Fibroblast of lung (primary cell): ENCODE measurements around the gene ATXN7L3. TPM values are rescaled to one million over a fixed set of nuclear protein-coding genes. Genes with fewer than 3 reads are reported as not detected.
A peak's percentile ranks its signal among the peaks of the same experiment; 100 is the strongest.

ENCODE experiments used
- DNase-seq, 2 donors: peaks; one replicate each; pipeline versions ENCODE4 v3.0.0 to v3.0.0-alpha.2; 2010; ENCODE audit warnings: low read depth in 2 of 2
- H2AFZ ChIP-seq: 2 replicates; pipeline ENCODE4 v1.5.1; 2012; ENCODE audit warnings: low read length, control low read depth, inconsistent platforms
- H3K27ac ChIP-seq: 2 replicates; pipeline ENCODE4 v1.5.1; 2011; ENCODE audit warnings: low read length, control low read depth; ENCODE audit not compliant: insufficient read depth
- H3K27me3 ChIP-seq: 2 replicates; pipeline ENCODE4 v1.5.1; 2011; ENCODE audit warnings: mild to moderate bottlenecking, low read length; ENCODE audit not compliant: control insufficient read depth, insufficient read depth
- H3K36me3 ChIP-seq: 2 replicates; pipeline ENCODE4 v1.5.1; 2011; ENCODE audit warnings: low read length; ENCODE audit not compliant: control insufficient read depth, insufficient read depth
- H3K4me1 ChIP-seq: 2 replicates; pipeline ENCODE4 v1.5.1; 2011; ENCODE audit warnings: low read length; ENCODE audit not compliant: control insufficient read depth, insufficient read depth; ENCODE audit errors: extremely low read depth
- H3K4me2 ChIP-seq: 2 replicates; pipeline ENCODE4 v1.5.1; 2011; ENCODE audit warnings: low read length, control low read depth; ENCODE audit not compliant: insufficient read depth; ENCODE audit errors: extremely low read depth
- H3K4me3 ChIP-seq, 4 experiments: fragments of 200-600 bp in 1 of 4; sonication (generic) in 1 of 4; replicated peaks in 1 of 4; 2 replicates each; pipeline ENCODE4 v1.5.1; 2011 to 2016; ENCODE audit warnings: low read length in 4 of 4, low read depth in 3 of 4, mild to moderate bottlenecking in 3 of 4, control low read depth in 2 of 4, inconsistent platforms in 1 of 4, mixed read lengths in 1 of 4; ENCODE audit not compliant: insufficient read depth in 1 of 4; ENCODE audit errors: control extremely low read depth in 1 of 4
- H3K79me2 ChIP-seq: 2 replicates; pipeline ENCODE4 v1.5.1; 2012; ENCODE audit warnings: mild to moderate bottlenecking, low read length, inconsistent platforms; ENCODE audit not compliant: control insufficient read depth, insufficient read depth
- H3K9ac ChIP-seq: 2 replicates; pipeline ENCODE4 v1.5.1; 2011; ENCODE audit warnings: mild to moderate bottlenecking, low read length, control low read depth; ENCODE audit not compliant: insufficient read depth
- H3K9me3 ChIP-seq: 2 replicates; pipeline ENCODE4 v1.5.1; 2012; ENCODE audit warnings: low read depth, low read length; ENCODE audit not compliant: control insufficient read depth, insufficient read depth
- H4K20me1 ChIP-seq: 2 replicates; pipeline ENCODE4 v1.5.1; 2011; ENCODE audit warnings: low read length; ENCODE audit not compliant: control insufficient read depth, insufficient read depth; ENCODE audit errors: extremely low read depth
- EZH2 ChIP-seq: IDR thresholded peaks from 2 replicates; pipeline ENCODE4 v1.5.1; 2012; ENCODE audit warnings: low read length, control low read depth, mild to moderate bottlenecking; ENCODE audit errors: missing control alignments
- polyA plus RNA-seq, 2 donors: library from polyadenylated mRNA; depleted of rRNA in 1 of 2; stranded (reverse) in 1 of 2; unstranded in 1 of 2; fragments of >200 nt; gene quantifications; 2 replicates each; pipeline ENCODE4 v1.2.1, GENCODE V29; 2011 to 2012; ENCODE audit warnings: missing spikeins in 1 of 2
- total RNA-seq: library from RNA; depleted of rRNA; stranded (reverse); fragments of >200 nt; gene quantifications from 2 replicates; pipeline ENCODE4 v1.2.1, GENCODE V29; 2014
- TF ChIP-seq, protein P1 (sequence below), 2 donors: IDR thresholded peaks in 1 of 2; conservative IDR thresholded peaks in 1 of 2; 1 replicate in 1 of 2; 2 replicates in 1 of 2; pipeline ENCODE4 v1.5.1; 2011 to 2012; ENCODE audit warnings: low read length in 2 of 2, control low read depth in 1 of 2, inconsistent platforms in 1 of 2, low read depth in 1 of 2, mild to moderate bottlenecking in 1 of 2

ATXN7L3 gene
- total and polyA plus RNA-seq, 2 donors (not counting 1 experiment from before 2014, with no cell fraction given), result 34.8 to 36.5 TPM

DNA sequence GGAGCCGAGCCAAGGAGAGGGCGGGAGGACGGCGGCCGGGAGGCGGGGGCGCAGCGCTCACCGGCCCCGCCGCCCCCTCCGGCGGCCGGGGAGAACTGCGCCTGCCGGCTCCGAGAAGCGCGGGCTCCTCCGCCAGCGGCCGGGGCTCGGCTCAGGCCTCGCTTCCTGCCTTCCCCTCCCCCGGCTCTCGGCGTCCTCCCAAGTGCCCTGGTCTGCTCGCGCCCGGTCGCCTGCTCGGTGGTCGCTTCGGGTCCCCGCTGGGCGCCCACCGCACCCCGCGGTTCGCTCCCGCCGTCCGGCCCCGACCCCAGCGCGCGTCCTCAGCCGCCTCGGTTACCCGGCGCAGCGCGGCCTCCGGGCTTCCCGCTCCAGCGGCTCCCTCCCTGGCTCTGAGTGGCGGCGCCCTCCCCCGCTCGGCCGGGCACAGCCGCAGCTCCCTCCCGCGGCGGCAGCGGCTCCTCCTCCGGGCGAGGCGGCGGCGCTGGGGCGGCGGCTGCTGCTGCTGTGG lies 19.5 kb upstream of the ATXN7L3 start:
- peak overlapping the region in 2 of 4 experiments; percentile 65 to 92 for H3K4me3 ChIP-seq
- H3K36me3 ChIP-seq, result peaks cover 19% of the 10 kb centered on the region
- DNase-seq, result peak; percentile 58 to 67
- no peaks in the 10 kb centered on the region for H4K20me1 ChIP-seq
- H3K9me3 ChIP-seq, result no peaks in the 10 kb centered on the region
- no peak overlapping the region for H2AFZ ChIP-seq
- H3K4me1 ChIP-seq, result peaks cover 20% of the 10 kb centered on the region
- H3K27me3 ChIP-seq, result no peaks in the 10 kb centered on the region
- TF ChIP-seq, protein P1, sequence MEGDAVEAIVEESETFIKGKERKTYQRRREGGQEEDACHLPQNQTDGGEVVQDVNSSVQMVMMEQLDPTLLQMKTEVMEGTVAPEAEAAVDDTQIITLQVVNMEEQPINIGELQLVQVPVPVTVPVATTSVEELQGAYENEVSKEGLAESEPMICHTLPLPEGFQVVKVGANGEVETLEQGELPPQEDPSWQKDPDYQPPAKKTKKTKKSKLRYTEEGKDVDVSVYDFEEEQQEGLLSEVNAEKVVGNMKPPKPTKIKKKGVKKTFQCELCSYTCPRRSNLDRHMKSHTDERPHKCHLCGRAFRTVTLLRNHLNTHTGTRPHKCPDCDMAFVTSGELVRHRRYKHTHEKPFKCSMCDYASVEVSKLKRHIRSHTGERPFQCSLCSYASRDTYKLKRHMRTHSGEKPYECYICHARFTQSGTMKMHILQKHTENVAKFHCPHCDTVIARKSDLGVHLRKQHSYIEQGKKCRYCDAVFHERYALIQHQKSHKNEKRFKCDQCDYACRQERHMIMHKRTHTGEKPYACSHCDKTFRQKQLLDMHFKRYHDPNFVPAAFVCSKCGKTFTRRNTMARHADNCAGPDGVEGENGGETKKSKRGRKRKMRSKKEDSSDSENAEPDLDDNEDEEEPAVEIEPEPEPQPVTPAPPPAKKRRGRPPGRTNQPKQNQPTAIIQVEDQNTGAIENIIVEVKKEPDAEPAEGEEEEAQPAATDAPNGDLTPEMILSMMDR (conservative IDR thresholded peaks at IDR 0.05 in 1 of 2, IDR thresholded peaks at IDR 0.05 in 1 of 2; ENCODE audit: low read depth in 1 of 2, low read length in 2 of 2), result peak in 1 of 2 donors; percentile 33
- no peak for TF ChIP-seq EZH2
- H3K9ac ChIP-seq, result peak overlapping the region; percentile 88
- no peak overlapping the region for H3K4me2 ChIP-seq
- H3K27ac ChIP-seq, result peak overlapping the region; percentile 83
- peaks cover 33% of the 10 kb centered on the region for H3K79me2 ChIP-seq

DNA sequence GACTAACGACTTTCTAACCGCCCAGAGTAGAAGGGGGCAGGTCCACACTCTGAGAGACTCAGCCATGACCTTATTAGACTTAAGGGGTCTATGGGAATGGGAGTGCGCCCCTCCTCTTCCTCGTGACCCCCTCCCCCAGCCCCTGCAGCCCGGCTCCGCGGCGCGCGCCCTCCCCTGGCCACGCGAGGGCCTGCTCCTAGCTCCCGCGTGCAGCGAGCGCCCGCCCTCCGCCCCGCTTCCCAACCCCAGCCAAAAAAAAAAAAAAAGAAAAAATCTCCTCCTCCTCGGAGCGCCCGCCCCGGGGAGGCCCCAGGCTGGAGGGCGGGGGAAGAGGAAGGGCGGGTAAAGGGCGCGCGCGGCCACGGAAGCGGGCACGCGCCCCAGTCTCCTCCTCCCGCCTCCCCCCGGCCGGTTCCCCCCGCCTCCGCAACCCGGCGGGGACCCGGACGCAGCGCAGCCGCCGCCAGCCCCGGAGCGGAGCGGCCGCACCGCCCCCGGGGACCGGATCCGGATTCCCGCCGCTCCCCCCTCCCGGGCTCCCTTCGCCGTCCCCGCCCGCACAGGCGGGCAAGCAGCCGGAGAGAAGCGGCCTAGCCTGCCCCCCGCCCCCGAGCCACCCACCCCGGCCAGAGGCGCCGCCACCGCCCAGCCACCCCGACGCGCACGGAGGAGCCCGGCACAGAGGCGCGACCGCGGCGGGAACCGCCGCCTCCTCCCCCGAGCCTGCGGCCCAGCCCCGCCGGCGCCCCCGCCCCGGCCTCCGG lies 18.8 kb upstream of the ATXN7L3 start:
- Histone ChIP-seq H4K20me1 (no peaks in the 10 kb centered on the region), H3K27ac (peak overlapping the region; percentile 67), H3K36me3 (peaks cover 24% of the 10 kb centered on the region), H3K4me1 (peaks cover 18% of the 10 kb centered on the region), H3K27me3 (no peaks in the 10 kb centered on the region), H3K4me2 (peak overlapping the region; percentile 98), H2AFZ (no peak overlapping the region), H3K9me3 (no peaks in the 10 kb centered on the region), H3K9ac (peak overlapping the region; percentile 88), H3K79me2 (peaks cover 33% of the 10 kb centered on the region), H3K4me3 (peak overlapping the region; percentile 37 to 92 (median 70))
- DNase-seq, result peak; percentile 86 to 87
- no peak for TF ChIP-seq EZH2
- TF ChIP-seq, protein P1 (conservative IDR thresholded peaks at IDR 0.05 in 1 of 2, IDR thresholded peaks at IDR 0.05 in 1 of 2; ENCODE audit: low read depth in 1 of 2, low read length in 2 of 2), result peak; percentile 32 to 38

DNA sequence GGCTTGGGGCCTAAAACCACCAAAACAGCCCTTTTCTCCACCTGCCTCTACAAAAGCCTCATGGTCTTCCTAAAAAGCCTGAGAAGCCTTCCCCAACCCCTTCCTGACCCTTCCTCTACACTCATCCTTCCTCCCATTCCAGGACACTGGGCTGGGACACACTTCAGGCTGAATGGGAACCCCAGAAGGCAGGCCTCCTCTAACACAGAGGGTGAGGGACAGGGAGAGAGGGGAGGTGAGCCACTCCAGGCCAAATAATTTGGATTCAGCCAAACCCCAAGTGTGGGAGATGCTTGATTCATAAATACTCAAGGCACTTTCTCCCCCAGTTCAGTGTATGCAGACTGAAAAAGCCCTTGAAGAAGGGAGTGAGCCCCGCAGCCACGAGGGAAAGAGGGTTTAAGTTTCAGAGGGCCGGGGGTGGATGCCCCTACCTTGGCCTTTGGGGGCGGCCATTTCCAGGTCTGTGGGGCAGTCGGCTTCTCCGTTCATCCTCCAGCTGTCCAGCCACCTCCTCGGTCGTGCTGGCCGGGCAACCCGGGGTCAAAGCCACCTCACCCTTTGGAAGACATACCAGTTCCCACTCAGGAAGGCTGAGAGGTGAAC lies 18.2 kb upstream of the ATXN7L3 start:
- peaks cover 33% of the 10 kb centered on the region for H3K79me2 ChIP-seq
- peak overlapping the region; percentile 67 for H3K27ac ChIP-seq
- H3K9me3 ChIP-seq, result no peaks in the 10 kb centered on the region
- no peaks in the 10 kb centered on the region for H3K27me3 ChIP-seq
- peaks cover 12% of the 10 kb centered on the region for H3K4me1 ChIP-seq
- H3K36me3 ChIP-seq, result peaks cover 26% of the 10 kb centered on the region
- DNase-seq, result no peak
- H3K4me3 ChIP-seq, result peak overlapping the region; percentile 37 to 92 (median 70)
- H2AFZ ChIP-seq, result no peak overlapping the region
- H4K20me1 ChIP-seq, result no peaks in the 10 kb centered on the region
- no peak for TF ChIP-seq EZH2
- TF ChIP-seq, protein P1 (conservative IDR thresholded peaks at IDR 0.05 in 1 of 2, IDR thresholded peaks at IDR 0.05 in 1 of 2; ENCODE audit: low read depth in 1 of 2, low read length in 2 of 2), result no peak
- H3K9ac ChIP-seq, result peak overlapping the region; percentile 40
- peak overlapping the region; percentile 98 for H3K4me2 ChIP-seq
